Thyroid gland (tissue), 4 donors: Measurements from ENCODE around the gene HPCA. TPM values are rescaled to one million over a fixed set of nuclear protein-coding genes. Genes with fewer than 3 reads are reported as not detected.

Experiments used
- DNase-seq, 2 donors: peaks; one replicate each; pipeline ENCODE4 v3.0.0-alpha.2; 2019
- H3K27ac ChIP-seq, 3 donors: fragments of 200-600 bp; sonication (generic); 1 replicate in 2 of 3; 2 replicates in 1 of 3; pipeline ENCODE4 v1.5.1; 2016 to 2019; ENCODE audit warnings: mild to moderate bottlenecking in 1 of 3, moderate library complexity in 1 of 3
- H3K27me3 ChIP-seq: fragments of 200-600 bp; sonication (generic); one replicate; pipeline ENCODE4 v1.5.1; 2019
- H3K36me3 ChIP-seq, 2 donors: fragments of 200-600 bp; sonication (generic); one replicate each; pipeline ENCODE4 v1.5.1; 2016 to 2019
- H3K4me1 ChIP-seq, 2 donors: fragments of 200-600 bp; sonication (generic); one replicate each; pipeline ENCODE4 v1.5.1; 2017 to 2019
- H3K4me3 ChIP-seq, 3 donors: fragments of 200-600 bp; sonication (generic); replicated peaks in 1 of 3; 1 replicate in 2 of 3; 2 replicates in 1 of 3; pipeline ENCODE4 v1.5.1; 2016; ENCODE audit warnings: mild to moderate bottlenecking in 1 of 3
- H3K9me3 ChIP-seq: fragments of 200-600 bp; sonication (generic); one replicate; pipeline ENCODE4 v1.5.1; 2017
- POLR2A ChIP-seq, 2 donors: fragments of 450-650 bp; IDR thresholded peaks; one replicate each; pipeline ENCODE4 v1.6.1; 2017; ENCODE audit warnings: antibody characterized with exemption in 2 of 2, mild to moderate bottlenecking in 2 of 2, moderate library complexity in 1 of 2
- WGBS, 2 donors: methylation state at CpG; one replicate each; pipeline ENCODE4 v1.1.5; 2017; 5-methylcytosine and 5-hydroxymethylcytosine counted together
- intact Hi-C: fragments of 100-400 bp; cut with DNase I; formaldehyde crosslinking; loops from one replicate; pipeline ENCODE4 v1.15.1; 2023
- total RNA-seq, 4 donors: library from RNA; depleted of rRNA; stranded (reverse); fragments of >200 nt; gene quantifications; one replicate each; pipeline ENCODE4 v1.2.3, GENCODE V29; 2016
- TF ChIP-seq, protein P1 (sequence below), 6 experiments: fragments of 200-600 bp in 3 of 6; fragments of 450-650 bp in 3 of 6; sonication (generic) in 3 of 6; IDR thresholded peaks; one replicate each; pipeline ENCODE4 v1.5.1; 2016 to 2019; ENCODE audit warnings: antibody characterized with exemption in 6 of 6, mild to moderate bottlenecking in 2 of 6, inconsistent platforms in 1 of 6, moderate library complexity in 1 of 6

Gene HPCA
- total RNA-seq, 4 donors from 2014 or later, result not detected

DNA sequence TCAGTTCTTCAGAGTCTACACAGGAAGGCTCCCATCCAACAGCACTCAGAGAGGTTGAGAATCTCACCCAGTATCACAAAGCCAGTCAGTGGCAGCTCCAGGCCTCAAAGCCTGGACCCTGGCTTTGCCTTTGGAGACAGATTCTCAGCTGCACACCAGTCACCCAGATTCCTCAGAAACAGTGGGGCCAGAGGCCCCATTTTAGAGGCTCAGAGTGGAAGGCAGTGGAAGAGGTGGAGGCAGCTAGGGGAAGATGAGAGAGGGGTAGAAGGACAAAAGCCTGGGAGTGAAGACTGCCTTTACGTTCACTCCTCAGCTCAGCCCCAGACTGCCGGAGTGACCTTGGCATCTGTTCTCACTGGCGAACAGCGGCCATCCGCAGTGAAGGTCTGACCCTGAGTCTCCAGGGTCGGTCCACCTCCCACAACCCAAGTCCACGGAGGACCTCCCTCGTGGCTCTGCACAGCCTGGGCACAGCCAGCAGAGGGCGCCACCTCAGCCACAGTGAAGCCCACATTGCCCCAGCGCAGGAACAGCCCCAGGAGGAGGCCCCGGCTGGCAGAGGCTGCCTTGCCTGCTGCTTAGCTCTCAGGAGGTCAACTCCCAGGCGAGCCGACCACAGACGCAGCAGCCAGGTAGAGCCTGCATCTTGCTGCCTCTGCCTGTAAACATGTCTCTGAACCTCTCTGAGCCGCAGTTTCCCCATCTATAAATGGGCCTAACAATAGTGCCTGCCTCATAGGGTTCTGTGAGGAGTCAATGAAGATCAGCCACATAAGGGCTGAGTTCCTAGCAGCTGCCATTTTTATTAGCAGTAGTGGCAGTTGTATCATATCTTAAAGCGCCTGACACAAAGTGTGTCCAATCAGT is 9.7 kb upstream of the HPCA start:
- no peak overlapping the region for H3K27ac ChIP-seq
- intact Hi-C loops, result loop anchor here (10.0 kb wide), 2 partner anchors 362 to 472 kb away; no protein-coding TSS in a partner anchor
- no peaks in the 10 kb centered on the region for H3K36me3 ChIP-seq
- H3K9me3 ChIP-seq, result no peaks in the 10 kb centered on the region
- WGBS, 2 donors, result 29 to 38% methylated on average over 15 of the region's 16 CpGs
- H3K27me3 ChIP-seq, result no peaks in the 10 kb centered on the region
- TF ChIP-seq, protein P1, sequence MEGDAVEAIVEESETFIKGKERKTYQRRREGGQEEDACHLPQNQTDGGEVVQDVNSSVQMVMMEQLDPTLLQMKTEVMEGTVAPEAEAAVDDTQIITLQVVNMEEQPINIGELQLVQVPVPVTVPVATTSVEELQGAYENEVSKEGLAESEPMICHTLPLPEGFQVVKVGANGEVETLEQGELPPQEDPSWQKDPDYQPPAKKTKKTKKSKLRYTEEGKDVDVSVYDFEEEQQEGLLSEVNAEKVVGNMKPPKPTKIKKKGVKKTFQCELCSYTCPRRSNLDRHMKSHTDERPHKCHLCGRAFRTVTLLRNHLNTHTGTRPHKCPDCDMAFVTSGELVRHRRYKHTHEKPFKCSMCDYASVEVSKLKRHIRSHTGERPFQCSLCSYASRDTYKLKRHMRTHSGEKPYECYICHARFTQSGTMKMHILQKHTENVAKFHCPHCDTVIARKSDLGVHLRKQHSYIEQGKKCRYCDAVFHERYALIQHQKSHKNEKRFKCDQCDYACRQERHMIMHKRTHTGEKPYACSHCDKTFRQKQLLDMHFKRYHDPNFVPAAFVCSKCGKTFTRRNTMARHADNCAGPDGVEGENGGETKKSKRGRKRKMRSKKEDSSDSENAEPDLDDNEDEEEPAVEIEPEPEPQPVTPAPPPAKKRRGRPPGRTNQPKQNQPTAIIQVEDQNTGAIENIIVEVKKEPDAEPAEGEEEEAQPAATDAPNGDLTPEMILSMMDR (IDR thresholded peaks at IDR 0.05), result peak in 5 of 6 experiments; percentile 38 to 84 (median 68)
- no peak for TF ChIP-seq POLR2A (IDR thresholded peaks at IDR 0.05)
- peaks cover 0 to 14% of the 10 kb centered on the region in 2 donors for H3K4me1 ChIP-seq
- DNase-seq, result peak; percentile 45
- H3K4me3 ChIP-seq, result no peak overlapping the region

DNA sequence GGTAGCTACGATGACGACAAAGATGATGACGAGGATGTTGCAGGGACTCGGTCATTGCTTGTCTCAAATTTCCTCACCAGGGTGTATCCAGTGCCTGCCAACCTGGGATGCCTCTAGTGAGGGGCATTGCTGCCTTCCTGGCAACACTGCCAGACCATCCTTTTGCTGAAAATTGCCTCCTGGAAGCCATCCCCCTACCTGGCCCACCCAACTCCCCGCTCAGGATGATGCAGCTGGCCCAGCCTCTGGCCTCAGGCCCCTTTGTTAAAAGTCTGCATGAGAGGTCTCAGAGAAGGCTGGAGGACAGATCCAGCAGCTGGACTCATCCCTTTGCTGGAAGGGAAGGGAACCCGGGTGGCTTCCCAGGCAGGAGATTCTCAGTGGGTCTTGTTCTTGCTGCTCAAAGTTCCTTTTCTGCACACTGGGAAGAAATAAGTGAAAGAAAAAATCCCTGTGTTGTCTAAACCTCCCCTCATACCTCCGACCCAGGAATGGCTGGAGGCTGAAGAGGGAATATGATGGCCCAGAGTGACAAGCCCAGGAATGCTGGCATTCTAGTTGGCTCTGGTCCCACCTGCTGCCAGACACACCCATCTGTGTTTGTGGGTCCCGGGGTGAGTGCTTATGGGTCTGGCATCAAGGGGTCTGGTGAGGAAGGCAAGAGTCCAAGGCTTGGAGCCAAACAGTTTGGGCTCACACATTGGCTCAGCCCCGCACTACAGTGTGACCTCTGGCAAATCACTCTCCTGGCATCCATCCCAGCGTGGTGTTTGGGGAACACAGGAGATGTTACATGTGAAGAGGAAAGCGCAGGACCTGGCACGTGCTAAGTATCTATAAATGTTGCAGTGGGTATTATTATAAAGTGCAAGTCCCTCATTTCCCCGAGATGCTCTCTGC is 8.8 kb upstream of the HPCA start:
- DNase-seq, result peak; percentile 41 to 48
- no peaks in the 10 kb centered on the region for H3K27me3 ChIP-seq
- 69 to 70% methylated on average over 7 to 13 of the region's 13 CpGs for WGBS, 2 donors
- no peaks in the 10 kb centered on the region for H3K9me3 ChIP-seq
- no peak overlapping the region for H3K27ac ChIP-seq
- peaks cover 0 to 16% of the 10 kb centered on the region in 2 donors for H3K4me1 ChIP-seq
- no peak overlapping the region for H3K4me3 ChIP-seq
- no peaks in the 10 kb centered on the region for H3K36me3 ChIP-seq
- intact Hi-C loops, result loop anchor here (10.0 kb wide), 2 partner anchors 363 to 473 kb away; no protein-coding TSS in a partner anchor
- TF ChIP-seq, protein P1 (IDR thresholded peaks at IDR 0.05), result no peak
- no peak for TF ChIP-seq POLR2A (IDR thresholded peaks at IDR 0.05)

DNA sequence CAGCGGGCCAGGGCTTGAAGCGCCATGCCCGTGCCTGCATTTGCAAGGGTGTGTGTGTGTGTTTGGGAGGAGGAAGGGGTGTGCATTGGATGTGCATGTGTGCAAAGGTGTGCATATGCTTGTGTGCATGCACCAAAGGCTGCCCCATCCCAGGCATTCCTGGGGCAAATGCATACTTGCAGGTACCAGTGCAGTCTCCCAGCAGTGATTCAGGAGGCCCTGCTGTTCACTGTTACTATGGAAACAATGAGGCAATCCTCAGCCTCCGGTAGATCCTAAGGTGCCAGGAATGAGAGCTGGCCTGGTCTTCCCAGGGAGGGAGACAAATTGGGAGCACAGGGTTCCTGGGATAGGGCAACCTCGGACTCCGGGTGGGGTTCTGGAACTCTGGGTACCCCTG is 8.1 kb upstream of the HPCA start:
- TF ChIP-seq, protein P1 (IDR thresholded peaks at IDR 0.05), result no peak
- TF ChIP-seq POLR2A (IDR thresholded peaks at IDR 0.05), result no peak
- H3K4me3 ChIP-seq, result no peak overlapping the region
- no peaks in the 10 kb centered on the region for H3K27me3 ChIP-seq
- H3K4me1 ChIP-seq, result peaks cover 0 to 12% of the 10 kb centered on the region in 2 donors
- H3K36me3 ChIP-seq, result no peaks in the 10 kb centered on the region
- H3K27ac ChIP-seq, result no peak overlapping the region
- no peaks in the 10 kb centered on the region for H3K9me3 ChIP-seq
- intact Hi-C loops, result loop anchor here (10.0 kb wide), 2 partner anchors 363 to 473 kb away; no protein-coding TSS in a partner anchor
- WGBS, 2 donors, result 60 to 69% methylated on average over 4 to 6 of the region's 6 CpGs
- no peak for DNase-seq

DNA sequence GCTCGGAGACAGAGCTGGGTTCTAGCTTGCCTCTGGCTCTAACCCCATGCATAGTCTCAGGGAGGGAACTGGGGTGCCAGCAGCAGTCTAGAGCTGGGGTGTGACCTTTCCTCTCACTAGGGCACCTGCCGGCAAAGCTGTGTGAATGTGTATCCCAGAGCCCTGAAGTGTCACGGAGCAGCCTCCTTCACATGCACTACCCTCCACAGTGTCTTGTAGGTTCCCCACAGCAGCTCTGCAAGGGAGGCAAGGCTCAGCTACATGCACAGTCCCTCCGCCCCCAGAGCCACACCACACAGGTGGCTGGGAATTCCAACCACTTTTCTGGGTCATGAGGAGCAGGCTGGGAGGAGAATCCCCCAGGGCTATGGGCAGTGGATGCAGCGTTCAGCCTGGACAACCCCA is 7.7 kb upstream of the HPCA start:
- DNase-seq, result no peak
- WGBS, 2 donors, result 82 to 91% methylated on average over 5 of the region's 5 CpGs
- intact Hi-C loops, result loop anchor here (10.0 kb wide), 2 partner anchors 364 to 474 kb away; no protein-coding TSS in a partner anchor
- Histone ChIP-seq H3K4me1 (peaks cover 0 to 12% of the 10 kb centered on the region in 2 donors), H3K9me3 (no peaks in the 10 kb centered on the region), H3K27ac (no peak overlapping the region), H3K4me3 (no peak overlapping the region), H3K36me3 (no peaks in the 10 kb centered on the region), H3K27me3 (no peaks in the 10 kb centered on the region)
- no peak for TF ChIP-seq POLR2A (IDR thresholded peaks at IDR 0.05)
- TF ChIP-seq, protein P1 (IDR thresholded peaks at IDR 0.05), result no peak
